ENCODE data around the gene ADGRA3.

GRCh38 chr4:22444813-22445212 lies 71.1 kb downstream of the ADGRA3 start:
- TF ChIP-seq CHD2 (IDR thresholded peaks at IDR 0.05; ENCODE audit: low read length, partially characterized antibody) (no peak), TEAD4 (IDR thresholded peaks at IDR 0.05; ENCODE audit: borderline replicate concordance, insufficient read depth) (no peak), NRF1 (IDR thresholded peaks at IDR 0.05; ENCODE audit: low read depth, low read length) (no peak), POLR2AphosphoS5 (IDR thresholded peaks at IDR 0.05; ENCODE audit: low read depth, low read length) (no peak)
